BJ (cell line): ENCODE results near the gene MSANTD7. TPM values are rescaled to one million over a fixed set of nuclear protein-coding genes. Genes with fewer than 3 reads are reported as not detected.

Experiments used
- CTCF ChIA-PET: fragments of 350-600 bp; formaldehyde crosslinking; extraction: SDS; loops from one replicate; lab custom pipeline; 2021; ENCODE audit warnings: antibody characterized with exemption, inconsistent platforms; lab: Yijun Ruan, JAX
- POLR2A ChIA-PET: fragments of 300-600 bp; sonication (Branson Sonifier 250); formaldehyde crosslinking; extraction: SDS; loops from one replicate; lab custom pipeline; 2021; ENCODE audit warnings: antibody characterized with exemption; lab: Charles Lee
- DNase-seq: peaks from one replicate; pipeline ENCODE4 v3.0.0-alpha.2; 2011; ENCODE audit warnings: low read depth
- H3K27me3 ChIP-seq: 2 replicates; pipeline ENCODE4 v1.6.0; 2011; ENCODE audit warnings: low read length; ENCODE audit not compliant: control insufficient read depth, insufficient read depth
- H3K36me3 ChIP-seq: 2 replicates; pipeline ENCODE4 v1.5.1; 2011; ENCODE audit warnings: low read length; ENCODE audit not compliant: control insufficient read depth, insufficient read depth
- H3K4me3 ChIP-seq: 2 replicates; pipeline ENCODE4 v1.5.1; 2011; ENCODE audit warnings: low read depth, mild to moderate bottlenecking, control low read depth, low read length
- CTCF ChIP-seq: IDR thresholded peaks from 2 replicates; pipeline ENCODE4 v1.5.1; 2011; ENCODE audit warnings: low read depth, mild to moderate bottlenecking, control low read depth, inconsistent platforms, low read length, moderate library complexity; ENCODE audit not compliant: insufficient read depth
- polyA minus RNA-seq: library from RNA; depleted of rRNA, polyadenylated mRNA; stranded (reverse); fragments of >200 nt; gene quantifications from 2 replicates; pipeline ENCODE4 v1.2.3, GENCODE V29; 2011; rRNA and poly(A)+ RNA removed
- polyA plus RNA-seq: library from polyadenylated mRNA; depleted of rRNA; stranded (reverse); fragments of >200 nt; gene quantifications from 2 replicates; pipeline ENCODE4 v1.2.3, GENCODE V29; 2011; rRNA removed

Gene MSANTD7, protein sequence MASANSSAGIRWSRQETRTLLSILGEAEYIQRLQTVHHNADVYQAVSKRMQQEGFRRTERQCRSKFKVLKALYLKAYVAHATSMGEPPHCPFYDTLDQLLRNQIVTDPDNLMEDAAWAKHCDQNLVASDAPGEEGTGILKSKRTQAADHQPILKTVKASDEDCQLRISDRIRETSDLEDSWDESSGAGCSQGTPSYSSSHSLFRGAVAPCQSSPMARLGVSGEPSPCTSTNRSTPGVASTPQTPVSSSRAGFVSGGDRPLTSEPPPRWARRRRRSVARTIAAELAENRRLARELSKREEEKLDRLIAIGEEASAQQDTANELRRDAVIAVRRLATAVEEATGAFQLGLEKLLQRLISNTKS
- polyA plus RNA-seq (4.2 and 5.1 TPM in 2 replicates), polyA minus RNA-seq (10.0 and 12.7 TPM in 2 replicates)

DNA sequence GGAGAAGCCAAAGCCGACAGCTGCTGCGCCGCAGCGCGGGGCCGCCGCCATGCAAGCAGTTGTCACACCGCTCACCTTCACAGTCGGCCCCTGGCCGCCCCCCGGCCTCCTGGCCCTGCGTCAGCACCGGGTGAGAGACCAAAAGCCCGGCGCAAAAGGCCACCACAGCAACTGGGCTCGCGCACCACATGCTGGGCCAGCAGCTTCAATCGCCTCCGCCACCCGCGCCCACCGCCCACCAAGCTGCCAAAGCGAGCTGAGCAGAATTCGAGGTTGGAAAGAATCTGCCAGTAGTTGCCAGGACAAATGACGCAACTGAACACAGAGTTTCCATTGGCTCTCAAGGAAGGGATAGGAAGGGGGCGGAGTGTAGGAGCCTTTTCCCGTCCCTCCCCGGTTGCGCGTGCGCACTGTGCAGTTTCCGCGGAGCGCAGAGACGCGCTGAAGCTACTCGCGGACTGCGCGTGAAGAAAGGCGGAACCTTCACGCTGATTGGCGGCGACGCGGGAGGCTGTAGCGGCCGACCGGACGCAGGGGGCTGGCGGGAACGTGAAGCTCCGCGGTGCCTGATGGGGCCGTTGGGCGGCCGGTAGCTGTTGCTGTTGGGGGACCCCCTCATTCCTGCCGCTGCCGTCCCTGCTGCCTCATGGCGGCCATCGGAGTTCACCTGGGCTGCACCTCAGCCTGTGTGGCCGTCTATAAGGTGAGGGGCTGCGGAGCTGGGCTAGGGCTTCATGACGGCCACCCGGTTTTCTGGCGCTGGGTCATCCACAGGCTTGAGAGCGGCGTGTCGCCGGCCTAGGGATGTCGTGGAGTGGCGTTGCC, at the start of gene MSANTD7, which contains the start of the genes CDNF and HSPA14:
TSS of gene MSANTD7 (plus strand) at position 550 of the 825 bp plus-strand sequence. CDS start 3,979 bp downstream, outside the sequence.
TSS of gene CDNF (minus strand) at position 281 of the 825 bp plus-strand sequence. CDS start at position 190, 91 bp downstream.
TSS of gene HSPA14 (plus strand) at position 550 of the 825 bp plus-strand sequence. CDS start at position 647, 97 bp downstream.
- CTCF ChIA-PET, result interaction anchor here (1.0 to 1.7 kb wide), 5 partner anchors 11 to 339 kb away, joined by 3 to 13 read pairs (median 4); no protein-coding TSS in a partner anchor
- no peaks in the 10 kb centered on the region for H3K27me3 ChIP-seq
- no peak; the same call in 1 of the 2 replicates for TF ChIP-seq CTCF
- POLR2A ChIA-PET, result interaction anchor here (0.6 kb wide), 1 partner anchor 80 kb away, joined by 3 read pairs; no protein-coding TSS in a partner anchor
- DNase-seq, result peak; percentile 96
- peaks cover 4% of the 10 kb centered on the region for H3K36me3 ChIP-seq
- H3K4me3 ChIP-seq, result peak within 1 kb of the TSS; percentile 84

DNA sequence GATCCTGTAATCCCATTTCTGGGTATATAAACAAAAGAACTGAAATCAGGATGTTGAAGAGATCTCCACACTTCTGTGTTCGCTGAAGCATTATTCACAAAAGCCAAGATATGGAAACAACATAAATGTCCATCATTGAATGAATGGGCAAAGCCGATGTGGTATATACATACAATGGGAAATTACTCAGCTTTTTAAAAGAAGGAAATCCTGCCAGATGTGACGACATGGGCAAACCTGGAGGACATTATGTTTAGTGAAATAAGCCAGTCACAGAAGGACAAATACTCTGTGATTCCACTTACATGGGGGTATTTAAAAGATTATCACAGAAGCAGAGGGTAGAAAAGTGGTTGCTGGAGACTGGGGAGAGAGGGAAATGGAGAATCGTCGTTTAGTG, 39.5 kb upstream of the MSANTD7 start:
- Histone ChIP-seq H3K27me3 (peaks cover 2% of the 10 kb centered on the region), H3K36me3 (no peaks in the 10 kb centered on the region), H3K4me3 (no peak overlapping the region)
- no peak for TF ChIP-seq CTCF
- DNase-seq, result no peak
- CTCF ChIA-PET, result interaction anchor here (1.2 to 1.6 kb wide), 2 partner anchors 10 to 12 kb away, joined by 5 read pairs; no protein-coding TSS in a partner anchor
- POLR2A ChIA-PET, result no interaction called here

GRCh38 chr10:14800397-14800796, 37.7 kb upstream of the MSANTD7 start:
- H3K27me3 ChIP-seq, result peaks cover 2% of the 10 kb centered on the region
- H3K36me3 ChIP-seq, result no peaks in the 10 kb centered on the region
- POLR2A ChIA-PET, result no interaction called here
- H3K4me3 ChIP-seq, result no peak overlapping the region
- no peak for TF ChIP-seq CTCF
- CTCF ChIA-PET, result interaction anchor here (1.6 kb wide), 2 partner anchors 10 to 264 kb away, joined by 3 to 5 read pairs; no protein-coding TSS in a partner anchor
- DNase-seq, result no peak

DNA sequence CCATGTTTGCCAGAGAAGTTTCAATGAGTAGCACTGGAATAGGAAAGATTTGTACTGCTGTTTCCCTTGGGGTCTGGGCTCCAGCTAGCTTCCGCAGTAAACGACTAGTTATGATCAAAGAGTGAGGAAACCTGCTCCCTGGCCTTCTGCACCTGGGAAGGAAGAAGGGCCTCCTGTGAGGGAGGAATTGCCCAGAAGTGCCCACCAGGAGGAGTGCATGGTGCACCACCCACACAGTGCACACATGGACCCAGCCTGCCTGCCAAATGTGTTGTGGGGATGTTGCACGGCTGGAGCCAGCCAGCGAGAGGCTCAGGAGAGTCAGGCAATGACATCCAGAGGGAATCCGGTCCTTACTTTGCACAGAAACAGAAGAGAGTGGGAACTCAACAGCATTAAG, 36.4 kb upstream of the MSANTD7 start:
- peaks cover 2% of the 10 kb centered on the region for H3K27me3 ChIP-seq
- ChIA-PET CTCF (no interaction called here), POLR2A (no interaction called here)
- TF ChIP-seq CTCF, result no peak
- no peaks in the 10 kb centered on the region for H3K36me3 ChIP-seq
- no peak overlapping the region for H3K4me3 ChIP-seq
- no peak for DNase-seq
